ENCODE data around the gene CYP1A2. TPM values are rescaled to one million over a fixed set of nuclear protein-coding genes. Genes with fewer than 3 reads are reported as not detected.

CYP1A2 gene
- total RNA-seq, 1 experiment from 2014 or later, result not detected

DNA sequence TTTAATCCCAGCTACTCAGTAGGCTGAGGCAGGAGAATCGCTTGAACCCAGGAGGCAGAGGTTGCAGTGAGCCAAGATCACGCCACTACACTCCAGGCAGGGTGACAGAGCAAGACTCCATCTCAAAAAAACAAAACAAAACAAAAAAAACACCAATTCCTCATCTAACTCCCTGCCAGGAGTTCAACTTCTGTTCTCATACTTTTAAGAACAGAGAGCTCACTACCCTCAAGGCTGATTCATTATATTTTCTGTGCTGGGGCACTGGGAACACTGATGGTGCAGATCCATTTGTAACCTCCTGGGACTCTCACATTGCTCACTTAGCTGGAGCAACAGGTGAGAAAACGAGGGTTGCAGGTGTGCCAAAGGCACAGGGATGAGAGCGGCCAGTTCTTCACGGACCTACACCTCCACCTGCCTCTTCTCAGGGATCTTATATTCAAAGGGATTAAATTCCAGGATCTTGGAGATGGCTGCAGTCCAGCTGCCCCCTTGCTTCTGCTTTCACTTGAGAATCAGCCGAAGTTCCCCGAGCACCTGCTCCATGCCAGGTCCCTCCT lies 20.9 kb downstream of the CYP1A2 start:
- H3K56ac ChIP-seq (ENCODE audit: insufficient read length, low read depth, low read length), result no peak overlapping the region
- no peak overlapping the region for H2BK5ac ChIP-seq (ENCODE audit: insufficient read length, low read length)
- H3K27me3 ChIP-seq (ENCODE audit: insufficient read depth, low read length), result no peaks in the 10 kb centered on the region; the same call in 1 of the 2 replicates
- H2AFZ ChIP-seq (ENCODE audit: low read length), result no peak overlapping the region
- H3K27ac Mint-ChIP-seq, result no peak overlapping the region
- no peak overlapping the region for H3T11ph ChIP-seq (ENCODE audit: low read length)
- H3K23ac ChIP-seq (ENCODE audit: insufficient read length, low read depth, low read length), result no peak overlapping the region
- no peak for DNase-seq
- H2BK20ac ChIP-seq (ENCODE audit: low read depth, low read length, poor library complexity, severe bottlenecking), result no peak overlapping the region
- no peaks in the 10 kb centered on the region for H3K79me2 ChIP-seq (ENCODE audit: insufficient read depth, low read length)
- H2BK12ac ChIP-seq (ENCODE audit: insufficient read length, low read depth, low read length), result no peak overlapping the region
- no peak overlapping the region for H4K8ac ChIP-seq (replicated peaks; ENCODE audit: insufficient read length, low read depth, low read length)
- H3K23me2 ChIP-seq (ENCODE audit: insufficient read length, low read depth, low read length, poor library complexity, severe bottlenecking), result no peaks in the 10 kb centered on the region
- TF ChIP-seq, protein P1, sequence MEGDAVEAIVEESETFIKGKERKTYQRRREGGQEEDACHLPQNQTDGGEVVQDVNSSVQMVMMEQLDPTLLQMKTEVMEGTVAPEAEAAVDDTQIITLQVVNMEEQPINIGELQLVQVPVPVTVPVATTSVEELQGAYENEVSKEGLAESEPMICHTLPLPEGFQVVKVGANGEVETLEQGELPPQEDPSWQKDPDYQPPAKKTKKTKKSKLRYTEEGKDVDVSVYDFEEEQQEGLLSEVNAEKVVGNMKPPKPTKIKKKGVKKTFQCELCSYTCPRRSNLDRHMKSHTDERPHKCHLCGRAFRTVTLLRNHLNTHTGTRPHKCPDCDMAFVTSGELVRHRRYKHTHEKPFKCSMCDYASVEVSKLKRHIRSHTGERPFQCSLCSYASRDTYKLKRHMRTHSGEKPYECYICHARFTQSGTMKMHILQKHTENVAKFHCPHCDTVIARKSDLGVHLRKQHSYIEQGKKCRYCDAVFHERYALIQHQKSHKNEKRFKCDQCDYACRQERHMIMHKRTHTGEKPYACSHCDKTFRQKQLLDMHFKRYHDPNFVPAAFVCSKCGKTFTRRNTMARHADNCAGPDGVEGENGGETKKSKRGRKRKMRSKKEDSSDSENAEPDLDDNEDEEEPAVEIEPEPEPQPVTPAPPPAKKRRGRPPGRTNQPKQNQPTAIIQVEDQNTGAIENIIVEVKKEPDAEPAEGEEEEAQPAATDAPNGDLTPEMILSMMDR (conservative IDR thresholded peaks at IDR 0.05), result no peak
- H3K4ac ChIP-seq (ENCODE audit: low read depth, low read length), result no peak overlapping the region
- H3K9ac ChIP-seq (ENCODE audit: extremely low read depth, insufficient read length, low read length), result no peak overlapping the region
- no peak overlapping the region for H2BK15ac ChIP-seq (ENCODE audit: low read depth, low read length)
- no peaks in the 10 kb centered on the region for H3K4me1 ChIP-seq (ENCODE audit: insufficient read depth, low read length)
- no peaks in the 10 kb centered on the region for H3K36me3 Mint-ChIP-seq (ENCODE audit: insufficient read depth in 1 of 3, low read depth in 3 of 3)
- no peak overlapping the region for H2AK5ac ChIP-seq (ENCODE audit: insufficient read length, low read length)
- H3K27ac ChIP-seq (ENCODE audit: insufficient read length, low read depth, low read length), result no peak overlapping the region
- H3K9me3 ChIP-seq (ENCODE audit: control insufficient read depth, low read depth, low read length), result no peaks in the 10 kb centered on the region
- no peak overlapping the region for H3K14ac ChIP-seq (ENCODE audit: insufficient read depth, low read length)
- no peak overlapping the region for H3K4me3 Mint-ChIP-seq
- no peak overlapping the region for H4K5ac ChIP-seq (ENCODE audit: insufficient read length, low read depth, low read length)
- no peaks in the 10 kb centered on the region for H3K79me1 ChIP-seq (ENCODE audit: insufficient read depth, low read depth, low read length, poor library complexity, severe bottlenecking)
- no peak overlapping the region for H2BK120ac ChIP-seq (ENCODE audit: low read depth, low read length, poor library complexity, severe bottlenecking)
- H4K91ac ChIP-seq (ENCODE audit: insufficient read length, low read depth, low read length), result no peak overlapping the region
- no peak overlapping the region for H3K4me2 ChIP-seq (ENCODE audit: insufficient read depth, insufficient read length, low read length)
- peaks cover 28 to 34% of the 10 kb centered on the region in 2 experiments for H3K4me1 Mint-ChIP-seq
- H3K27me3 Mint-ChIP-seq (ENCODE audit: low read depth), result peaks cover 45% of the 10 kb centered on the region
- H4K20me1 ChIP-seq (ENCODE audit: control insufficient read depth, insufficient read depth, insufficient read length), result no peaks in the 10 kb centered on the region
- WGBS (ENCODE audit: extremely low coverage, insufficient read length, low lambda C conversion rate), result no CpG with 5 or more reads among the region's 7 CpGs
- H3K18ac ChIP-seq (ENCODE audit: insufficient read length, low read depth, low read length), result no peak overlapping the region
- no peaks in the 10 kb centered on the region for H3K9me3 Mint-ChIP-seq

All from H9 (cell line).